Heart left ventricle (tissue), 13 donors: Measurements from ENCODE around the gene ISG15.

Source experiments
- POLR2A ChIP-seq, 2 donors: fragments of 450-650 bp; IDR thresholded peaks; one replicate each; pipeline ENCODE4 v1.6.1; 2017; ENCODE audit warnings: antibody characterized with exemption in 2 of 2, mild to moderate bottlenecking in 2 of 2, moderate library complexity in 2 of 2
- TF ChIP-seq, protein P1 (sequence below), 12 donors: fragments of 200-600 bp; sonication (generic) in 4 of 12; IDR thresholded peaks; one replicate each; pipeline versions ENCODE4 v1.5.0 to v1.8.0; 2018 to 2022; ENCODE audit warnings: antibody characterized with exemption in 12 of 12, mild to moderate bottlenecking in 5 of 12
- donor health status: ischemic (EF 13 %, LVEDD 7.1; RV severe dilation, severe dysfunction).
- donor health status: DM: no; HTN: yes; CAD: no.
- donor health status: DM: no; HTN: no; CAD: no.
- donor health status: ischemic (EF 25% LVEDD 6.9; RV normal size, moderate dysfunction).
- donor health status: ischemic (EF 25% LVEDD 5.7; RV mildly dilated, moderate dysfunction).
- donor health status: ischemic (EF 35%, LVEDD 5.7; RV mildly dilated, moderate dysfunction).
- donor health status: nonischemic (EF 11% LVEDD 7.7; RV severe dilation, severe dysfunction).
- donor health status: DM: yes; HTN: yes; CAD: no.
- donor health status: PGD.
- donor health status: ischemic (EF 29% LVEDD 5.4; RV normal size, mild dysfunction).
- donor health status: nonischemic (EF 23%, LVEDD 6.1; RV moderate dilation, normal function).

GRCh38 chr1:971751-972506 lies 41.4 kb upstream of the ISG15 start:
- TF ChIP-seq, protein P1, sequence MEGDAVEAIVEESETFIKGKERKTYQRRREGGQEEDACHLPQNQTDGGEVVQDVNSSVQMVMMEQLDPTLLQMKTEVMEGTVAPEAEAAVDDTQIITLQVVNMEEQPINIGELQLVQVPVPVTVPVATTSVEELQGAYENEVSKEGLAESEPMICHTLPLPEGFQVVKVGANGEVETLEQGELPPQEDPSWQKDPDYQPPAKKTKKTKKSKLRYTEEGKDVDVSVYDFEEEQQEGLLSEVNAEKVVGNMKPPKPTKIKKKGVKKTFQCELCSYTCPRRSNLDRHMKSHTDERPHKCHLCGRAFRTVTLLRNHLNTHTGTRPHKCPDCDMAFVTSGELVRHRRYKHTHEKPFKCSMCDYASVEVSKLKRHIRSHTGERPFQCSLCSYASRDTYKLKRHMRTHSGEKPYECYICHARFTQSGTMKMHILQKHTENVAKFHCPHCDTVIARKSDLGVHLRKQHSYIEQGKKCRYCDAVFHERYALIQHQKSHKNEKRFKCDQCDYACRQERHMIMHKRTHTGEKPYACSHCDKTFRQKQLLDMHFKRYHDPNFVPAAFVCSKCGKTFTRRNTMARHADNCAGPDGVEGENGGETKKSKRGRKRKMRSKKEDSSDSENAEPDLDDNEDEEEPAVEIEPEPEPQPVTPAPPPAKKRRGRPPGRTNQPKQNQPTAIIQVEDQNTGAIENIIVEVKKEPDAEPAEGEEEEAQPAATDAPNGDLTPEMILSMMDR (IDR thresholded peaks at IDR 0.05) = no peak
- TF ChIP-seq POLR2A (IDR thresholded peaks at IDR 0.05) = no peak
